Adrenal gland (tissue), 12 donors: ENCODE data around the gene NEUROG1. TPM values are rescaled to one million over a fixed set of nuclear protein-coding genes. Genes with fewer than 3 reads are reported as not detected.

Experiments
- DNase-seq, 7 donors: peaks; one replicate each; pipeline ENCODE4 v3.0.0-alpha.2; 2019 to 2020
- H3K27ac ChIP-seq, 5 donors: fragments of 200-600 bp; sonication (generic) in 4 of 5; 1 replicate in 3 of 5; 2 replicates in 2 of 5; pipeline versions ENCODE4 v1.5.1 to v1.8.0; 2016 to 2020; ENCODE audit warnings: mild to moderate bottlenecking in 1 of 5
- H3K27me3 ChIP-seq: fragments of 200-600 bp; 2 replicates; pipeline ENCODE4 v1.8.0; 2021
- H3K36me3 ChIP-seq, 2 donors: fragments of 200-600 bp; replicated peaks in 1 of 2; 1 replicate in 1 of 2; 2 replicates in 1 of 2; pipeline versions ENCODE4 v1.5.1 to v1.8.0; 2018 to 2022
- H3K4me1 ChIP-seq, 2 donors: fragments of 200-600 bp; replicated peaks in 1 of 2; 1 replicate in 1 of 2; 2 replicates in 1 of 2; pipeline versions ENCODE4 v1.5.1 to v1.8.0; 2018 to 2021
- H3K4me3 ChIP-seq, 4 donors: fragments of 200-600 bp; sonication (generic) in 3 of 4; one replicate each; pipeline ENCODE4 v1.5.1; 2016 to 2018
- H3K9me3 ChIP-seq, 3 donors: fragments of 200-600 bp; sonication (generic) in 1 of 3; replicated peaks in 1 of 3; 1 replicate in 2 of 3; 2 replicates in 1 of 3; pipeline versions ENCODE4 v1.5.1 to v1.8.0; 2016 to 2021
- POLR2A ChIP-seq, 2 donors: fragments of 450-650 bp; IDR thresholded peaks; one replicate each; pipeline ENCODE4 v1.6.1; 2017; ENCODE audit warnings: antibody characterized with exemption in 2 of 2, mild to moderate bottlenecking in 2 of 2, moderate library complexity in 1 of 2
- WGBS, 4 donors: extraction: QIAGEN DNeasy Blood & Tissue Kit in 2 of 4; methylation state at CpG; one replicate each; pipeline versions ENCODE4 v1.1.5 to v1.1.7; 2013 to 2017; 5-methylcytosine and 5-hydroxymethylcytosine counted together
- intact Hi-C, 2 donors: fragments of 100-400 bp; cut with DNase I; formaldehyde crosslinking; loops; one replicate each; pipeline versions ENCODE4 v1.14.1 to v1.15.0; 2022 to 2023
- polyA plus RNA-seq, 3 donors: library from polyadenylated mRNA; stranded (reverse); fragments of 200-250 nt in 2 of 3; fragments of 350-450 nt in 1 of 3; fragmentation: Illumina TruSeq in 1 of 3; extraction: RNeasy Lipid Tissue Mini Kit (QIAGEN cat#74804) in 1 of 3; gene quantifications; one replicate each; pipeline ENCODE4 v1.2.3, GENCODE V29; 2013 to 2014
- total RNA-seq, 9 donors: library from RNA; depleted of rRNA in 4 of 9; stranded (reverse); fragments of >200 nt in 4 of 9; fragments of 120-200 nt in 1 of 9; fragmentation: NEBNext Ultra II Directional in 1 of 9; extraction: Animal tissue kit (Norgen Biotek cat#: 25700) in 1 of 9; gene quantifications; one replicate each; pipeline versions ENCODE4 v1.1.0 to v1.2.4, GENCODE V29; 2013 to 2023
- TF ChIP-seq, protein P1 (sequence below), 6 experiments: fragments of 450-650 bp in 4 of 6; fragments of 200-600 bp in 2 of 6; sonication (generic) in 1 of 6; IDR thresholded peaks; 1 replicate in 5 of 6; 2 replicates in 1 of 6; pipeline versions ENCODE4 v1.5.1 to v1.8.0; 2016 to 2021; ENCODE audit warnings: antibody characterized with exemption in 6 of 6, mild to moderate bottlenecking in 2 of 6, moderate library complexity in 1 of 6
- donor health status: healthy with polysubstance abuse.
- donor health status: Bipolar disorder and iron deficiency.
- donor health status: DM: yes; HTN: yes; CAD: no.
- donor health status: DM: no; HTN: no; CAD: no.
- donor health status: DM: no; HTN: no; CAD: no.
- donor health status: DM: yes; HTN: yes; CAD: no.

Gene NEUROG1
- total and polyA plus RNA-seq, 12 donors: not detected

DNA sequence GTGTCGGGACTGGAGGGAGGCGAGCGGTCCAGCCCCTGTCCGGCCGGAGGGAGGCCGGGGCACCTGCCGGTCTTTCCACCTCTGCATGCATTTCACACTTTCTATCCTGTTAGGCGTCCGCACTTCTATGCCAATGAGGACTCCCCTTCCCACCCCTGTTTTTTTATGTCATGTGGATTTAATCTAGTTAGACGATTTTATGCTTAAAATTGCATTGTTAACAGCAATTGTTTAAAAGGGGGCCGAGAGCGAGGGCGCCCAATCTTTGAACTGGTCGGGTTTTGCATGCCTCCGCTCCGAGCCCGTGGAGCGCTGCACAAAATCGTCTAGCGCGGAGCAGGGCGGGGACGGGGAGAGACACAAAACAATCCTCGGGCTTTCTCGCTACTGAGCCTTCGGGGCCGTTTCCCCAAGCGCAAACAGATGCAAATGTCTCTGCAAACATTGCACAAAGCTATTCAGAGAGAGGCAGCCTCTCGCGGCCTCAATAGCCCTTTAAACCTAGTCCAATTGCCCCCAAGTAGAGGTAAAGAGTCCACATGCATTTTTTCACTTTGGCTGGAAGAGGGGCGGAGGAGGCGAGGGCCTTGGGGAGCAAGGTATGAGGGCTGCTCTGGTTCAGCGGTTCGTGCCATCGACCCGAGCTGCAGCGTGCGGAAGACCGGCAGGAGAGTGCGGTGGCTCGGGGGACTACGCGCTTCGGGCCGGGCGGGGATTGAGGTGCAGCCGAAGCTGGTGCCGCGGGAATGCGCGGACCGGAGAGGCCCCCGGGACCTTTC lies 46.1 kb downstream of the NEUROG1 start:
- no peak for DNase-seq
- Histone ChIP-seq H3K4me3 (peak overlapping the region in 1 of 4 donors; percentile 39), H3K27me3 (peaks cover 36% of the 10 kb centered on the region), H3K9me3 (no peaks in the 10 kb centered on the region), H3K4me1 (peaks cover 0 to 10% of the 10 kb centered on the region in 2 donors), H3K36me3 (no peaks in the 10 kb centered on the region), H3K27ac (no peak overlapping the region)
- intact Hi-C loops: no loop called here
- no peak for TF ChIP-seq POLR2A (IDR thresholded peaks at IDR 0.05)
- TF ChIP-seq, protein P1, sequence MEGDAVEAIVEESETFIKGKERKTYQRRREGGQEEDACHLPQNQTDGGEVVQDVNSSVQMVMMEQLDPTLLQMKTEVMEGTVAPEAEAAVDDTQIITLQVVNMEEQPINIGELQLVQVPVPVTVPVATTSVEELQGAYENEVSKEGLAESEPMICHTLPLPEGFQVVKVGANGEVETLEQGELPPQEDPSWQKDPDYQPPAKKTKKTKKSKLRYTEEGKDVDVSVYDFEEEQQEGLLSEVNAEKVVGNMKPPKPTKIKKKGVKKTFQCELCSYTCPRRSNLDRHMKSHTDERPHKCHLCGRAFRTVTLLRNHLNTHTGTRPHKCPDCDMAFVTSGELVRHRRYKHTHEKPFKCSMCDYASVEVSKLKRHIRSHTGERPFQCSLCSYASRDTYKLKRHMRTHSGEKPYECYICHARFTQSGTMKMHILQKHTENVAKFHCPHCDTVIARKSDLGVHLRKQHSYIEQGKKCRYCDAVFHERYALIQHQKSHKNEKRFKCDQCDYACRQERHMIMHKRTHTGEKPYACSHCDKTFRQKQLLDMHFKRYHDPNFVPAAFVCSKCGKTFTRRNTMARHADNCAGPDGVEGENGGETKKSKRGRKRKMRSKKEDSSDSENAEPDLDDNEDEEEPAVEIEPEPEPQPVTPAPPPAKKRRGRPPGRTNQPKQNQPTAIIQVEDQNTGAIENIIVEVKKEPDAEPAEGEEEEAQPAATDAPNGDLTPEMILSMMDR (IDR thresholded peaks at IDR 0.05): no peak
- WGBS, 4 donors: 26 to 35% (median 32%) methylated on average over 28 to 53 of the region's 53 CpGs

DNA sequence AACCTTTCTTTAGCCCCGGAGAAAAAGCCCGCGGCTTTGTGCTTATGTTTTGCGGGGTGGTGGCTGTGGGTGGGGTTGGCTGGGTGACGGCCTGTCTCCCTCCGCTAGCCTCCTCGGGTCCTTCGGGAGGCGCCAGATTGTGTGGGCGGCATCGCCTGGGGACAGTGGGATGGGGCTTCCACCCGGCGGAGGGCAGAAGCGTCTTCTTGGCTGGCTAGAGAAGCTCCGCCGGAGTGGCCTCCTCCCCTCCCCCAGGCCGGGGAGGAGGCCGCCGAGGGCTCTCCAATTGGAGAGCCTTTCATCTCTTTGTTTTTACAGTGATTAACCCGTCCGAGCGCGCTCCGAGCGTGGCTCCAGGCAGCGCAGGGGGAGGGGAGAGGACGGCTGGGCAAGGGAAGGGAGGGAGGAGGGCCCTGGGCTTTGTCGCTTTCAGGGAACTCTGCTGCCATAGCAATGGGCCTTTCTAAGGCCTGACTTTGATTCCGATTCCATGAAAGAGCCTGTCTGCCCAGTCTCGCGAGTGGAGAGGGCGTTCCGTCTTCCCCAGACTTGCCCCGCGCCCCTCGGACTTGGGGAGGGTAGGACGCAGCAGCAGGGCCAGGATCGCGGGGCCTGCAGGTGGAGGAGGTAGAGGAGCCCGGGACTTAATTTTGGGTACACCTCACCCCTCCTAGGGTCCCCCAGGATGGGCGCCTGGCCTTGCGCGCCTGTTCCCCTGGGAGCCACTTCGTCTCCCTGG lies 46.9 kb downstream of the NEUROG1 start:
- peaks cover 36% of the 10 kb centered on the region for H3K27me3 ChIP-seq
- H3K27ac ChIP-seq: no peak overlapping the region
- WGBS, 4 donors: 5 to 10% (median 8%) methylated on average over 18 to 44 of the region's 44 CpGs
- H3K9me3 ChIP-seq: no peaks in the 10 kb centered on the region
- H3K4me1 ChIP-seq: peaks cover 0 to 10% of the 10 kb centered on the region in 2 donors
- H3K4me3 ChIP-seq: peak overlapping the region in 1 of 4 donors; percentile 39
- no peaks in the 10 kb centered on the region for H3K36me3 ChIP-seq
- TF ChIP-seq, protein P1 (IDR thresholded peaks at IDR 0.05): no peak
- no peak for TF ChIP-seq POLR2A (IDR thresholded peaks at IDR 0.05)
- intact Hi-C loops: no loop called here
- peak in 6 of 7 donors; percentile 24 to 56 (median 43) for DNase-seq

DNA sequence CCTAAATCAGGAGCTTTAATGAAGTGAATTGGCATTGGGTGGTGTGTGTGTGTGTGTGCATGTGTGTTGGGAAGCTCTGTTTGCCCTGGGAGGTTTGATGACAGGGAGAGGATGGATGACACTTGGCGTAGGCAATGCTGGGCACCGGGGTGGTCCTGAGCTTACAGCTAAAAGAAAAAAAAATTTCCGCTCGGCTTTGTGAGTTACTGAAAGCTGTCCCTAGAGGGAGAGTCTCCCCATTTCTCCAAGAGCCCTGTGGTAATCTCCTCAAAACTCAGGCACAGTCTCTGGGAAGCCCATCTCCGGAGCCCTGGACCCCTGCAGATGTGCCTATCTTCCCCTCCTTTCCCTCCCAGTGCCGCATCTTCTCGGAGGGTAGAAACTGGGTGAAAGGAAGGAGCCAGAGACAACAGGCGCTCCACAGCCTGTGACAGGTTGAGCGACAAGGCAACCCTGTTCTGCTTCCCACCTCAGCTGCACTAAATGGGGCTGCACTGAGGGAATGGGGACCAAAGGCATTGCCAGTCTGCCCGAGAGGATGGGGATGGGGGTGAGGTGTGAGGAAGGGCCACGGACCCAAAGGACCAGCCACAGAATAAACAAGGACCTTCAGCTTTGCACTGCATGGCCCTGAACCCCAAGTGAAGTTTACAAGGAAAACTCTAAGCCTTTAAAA lies 47.8 kb downstream of the NEUROG1 start:
- Histone ChIP-seq H3K27me3 (peaks cover 36% of the 10 kb centered on the region), H3K4me3 (peak overlapping the region in 1 of 4 donors; percentile 39)

More for the DNA sequence above, 47.8 kb downstream of the NEUROG1 start:
- Histone ChIP-seq H3K4me1 (peaks cover 0 to 10% of the 10 kb centered on the region in 2 donors), H3K36me3 (no peaks in the 10 kb centered on the region), H3K27ac (no peak overlapping the region), H3K9me3 (no peaks in the 10 kb centered on the region)
- TF ChIP-seq, protein P1 (IDR thresholded peaks at IDR 0.05): no peak
- TF ChIP-seq POLR2A (IDR thresholded peaks at IDR 0.05): no peak
- intact Hi-C loops: no loop called here
- WGBS, 4 donors: 23 to 53% (median 41%) methylated on average over 11 of the region's 11 CpGs
- DNase-seq: no peak
